ENCODE measurements around the gene DHX29.
"Not testable (repeated sequence)": the region's sequence is repeated elsewhere in the genome, so short reads cannot be mapped to it uniquely, and the experiment has no call there.

Gene DHX29

DNA sequence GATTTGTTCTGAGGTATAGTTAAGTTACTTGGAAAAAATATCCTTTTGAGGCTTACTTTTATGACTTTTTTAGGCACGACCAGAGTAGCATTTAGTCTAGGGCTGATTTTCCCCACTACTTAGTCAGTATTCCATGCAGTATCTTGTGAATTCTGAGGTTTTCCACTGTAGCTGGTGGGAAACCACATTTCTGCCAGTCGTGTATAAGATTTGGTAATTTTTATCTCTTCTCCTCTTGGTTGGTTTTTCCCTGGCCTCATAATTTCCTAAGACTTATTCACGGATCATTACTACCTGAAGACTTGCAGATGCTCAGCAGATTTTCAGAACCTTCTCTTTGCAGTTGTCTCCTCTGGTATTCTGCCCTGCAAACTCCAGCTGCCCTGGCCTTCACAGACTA is 23.8 kb upstream of the DHX29 start:
- Histone ChIP-seq H3K27me3 (ENCODE audit: control insufficient read depth, insufficient read depth, low read length) (no peaks in the 10 kb centered on the region), H3K4me3 (ENCODE audit: low read length) (no peak overlapping the region), H3K36me3 (ENCODE audit: control insufficient read depth, insufficient read depth, low read length) (peaks cover 2% of the 10 kb centered on the region), H3K4me1 (ENCODE audit: control insufficient read depth, insufficient read depth, low read length) (no peaks in the 10 kb centered on the region), H3K9ac (ENCODE audit: low read length) (no peak overlapping the region), H3K27ac (ENCODE audit: low read depth, low read length) (no peak overlapping the region)

DNA sequence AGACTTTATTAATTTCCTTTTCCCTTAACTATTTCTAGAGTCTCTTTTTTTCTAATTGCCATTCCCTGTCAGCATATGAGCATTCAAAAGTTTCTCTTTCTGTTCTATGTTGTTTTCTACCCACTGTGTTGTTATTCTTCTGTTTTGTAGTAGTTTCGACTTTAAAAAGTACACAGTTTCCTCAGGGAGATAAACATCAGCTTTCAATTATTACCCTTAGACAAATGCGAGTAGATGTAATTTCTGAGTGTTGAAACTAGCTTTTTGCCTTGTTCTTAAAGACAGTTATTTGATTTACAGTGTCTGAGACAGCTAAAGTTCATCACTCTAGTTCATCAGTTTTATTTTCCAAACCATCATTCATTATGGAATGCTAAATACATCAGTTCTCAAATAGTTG is 19.8 kb upstream of the DHX29 start:
- H3K9ac ChIP-seq (ENCODE audit: low read length): no peak overlapping the region
- no peaks in the 10 kb centered on the region for H3K27me3 ChIP-seq (ENCODE audit: control insufficient read depth, insufficient read depth, low read length)
- H3K4me1 ChIP-seq (ENCODE audit: control insufficient read depth, insufficient read depth, low read length): no peaks in the 10 kb centered on the region
- no peak overlapping the region for H3K27ac ChIP-seq (ENCODE audit: low read depth, low read length)
- no peak overlapping the region for H3K4me3 ChIP-seq (ENCODE audit: low read length)
- H3K36me3 ChIP-seq (ENCODE audit: control insufficient read depth, insufficient read depth, low read length): peaks cover 2% of the 10 kb centered on the region

DNA sequence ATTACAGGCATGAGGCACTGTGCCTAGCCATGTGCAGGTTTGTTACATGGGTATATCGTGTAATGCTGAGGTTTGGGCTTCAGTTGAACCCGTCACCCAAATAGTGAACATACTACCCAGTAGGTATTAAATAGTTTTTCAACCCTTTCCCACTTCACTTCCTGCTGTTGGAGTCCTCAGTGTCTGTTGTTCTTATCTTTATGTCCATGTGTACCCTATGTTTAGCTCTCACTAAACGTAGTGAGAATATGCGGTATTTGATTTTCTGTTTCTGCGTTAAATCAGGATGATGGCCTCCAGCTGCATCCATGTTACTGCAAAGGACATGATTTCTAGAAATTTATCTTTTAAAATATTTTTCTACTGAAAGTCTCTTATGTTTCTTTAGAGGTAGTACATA is 18.1 kb upstream of the DHX29 start:
- Histone ChIP-seq H3K27ac (ENCODE audit: low read depth, low read length) (no peak overlapping the region), H3K36me3 (ENCODE audit: control insufficient read depth, insufficient read depth, low read length) (peaks cover 2% of the 10 kb centered on the region), H3K27me3 (ENCODE audit: control insufficient read depth, insufficient read depth, low read length) (no peaks in the 10 kb centered on the region), H3K4me1 (ENCODE audit: control insufficient read depth, insufficient read depth, low read length) (no peaks in the 10 kb centered on the region), H3K4me3 (ENCODE audit: low read length) (no peak overlapping the region), H3K9ac (ENCODE audit: low read length) (no peak overlapping the region)

DNA sequence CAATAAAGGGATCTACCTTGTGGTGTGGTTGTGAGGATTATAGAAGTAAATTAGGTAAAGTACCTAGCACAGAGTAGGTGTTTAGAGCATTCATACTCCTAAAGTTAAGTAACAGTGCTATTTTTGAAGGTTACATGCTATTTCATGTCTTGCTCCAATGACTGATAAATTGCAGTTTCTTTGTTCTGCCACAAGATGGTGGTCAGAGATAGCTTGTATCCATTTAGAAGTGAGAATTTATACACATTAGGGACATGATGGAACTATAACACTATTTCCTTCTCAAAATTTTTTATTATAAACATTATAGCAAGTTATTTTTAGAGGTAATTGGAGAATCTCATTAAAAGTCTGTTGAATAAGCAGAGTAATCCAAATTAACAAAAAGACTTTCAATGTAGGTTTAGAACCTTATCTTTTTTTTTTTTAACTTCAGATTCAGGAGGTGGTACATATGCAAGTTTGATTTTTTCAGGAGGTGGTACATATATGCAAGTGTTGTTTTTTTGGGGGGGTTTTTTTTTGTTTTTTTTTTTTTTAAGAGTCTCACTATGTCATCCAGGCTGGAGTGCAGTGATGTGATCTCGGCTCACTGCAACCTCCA is 17.4 kb upstream of the DHX29 start:
- Histone ChIP-seq H3K4me1 (ENCODE audit: control insufficient read depth, insufficient read depth, low read length) (peaks cover under 1% of the 10 kb centered on the region), H3K27ac (ENCODE audit: low read depth, low read length) (no peak overlapping the region), H3K36me3 (ENCODE audit: control insufficient read depth, insufficient read depth, low read length) (peaks cover 2% of the 10 kb centered on the region), H3K4me3 (ENCODE audit: low read length) (no peak overlapping the region), H3K27me3 (ENCODE audit: control insufficient read depth, insufficient read depth, low read length) (no peaks in the 10 kb centered on the region), H3K9ac (ENCODE audit: low read length) (no peak overlapping the region)

DNA sequence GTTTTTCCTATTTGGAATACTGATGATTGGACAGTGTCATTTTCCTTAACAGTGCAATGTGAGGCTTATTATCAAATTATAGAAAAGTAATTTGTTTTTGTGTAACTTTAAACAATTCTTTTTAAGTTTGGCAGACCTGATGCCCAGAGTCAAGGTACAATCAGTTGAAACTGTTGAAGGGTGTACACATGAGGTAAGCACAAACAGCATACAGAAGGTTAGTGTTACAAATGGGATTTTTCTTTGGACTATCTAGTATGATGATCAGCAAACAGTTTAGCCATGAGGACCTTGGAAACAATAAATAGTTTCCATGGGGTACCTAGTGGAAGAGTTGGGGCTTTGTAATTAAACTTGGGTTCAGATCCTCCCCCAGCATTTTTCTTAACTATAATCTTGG is 16.5 kb upstream of the DHX29 start:
- Histone ChIP-seq H3K27ac (ENCODE audit: low read depth, low read length) (no peak overlapping the region), H3K9ac (ENCODE audit: low read length) (no peak overlapping the region), H3K4me1 (ENCODE audit: control insufficient read depth, insufficient read depth, low read length) (peaks cover 2% of the 10 kb centered on the region), H3K4me3 (ENCODE audit: low read length) (no peak overlapping the region), H3K27me3 (ENCODE audit: control insufficient read depth, insufficient read depth, low read length) (no peaks in the 10 kb centered on the region), H3K36me3 (ENCODE audit: control insufficient read depth, insufficient read depth, low read length) (peaks cover 2% of the 10 kb centered on the region)

DNA sequence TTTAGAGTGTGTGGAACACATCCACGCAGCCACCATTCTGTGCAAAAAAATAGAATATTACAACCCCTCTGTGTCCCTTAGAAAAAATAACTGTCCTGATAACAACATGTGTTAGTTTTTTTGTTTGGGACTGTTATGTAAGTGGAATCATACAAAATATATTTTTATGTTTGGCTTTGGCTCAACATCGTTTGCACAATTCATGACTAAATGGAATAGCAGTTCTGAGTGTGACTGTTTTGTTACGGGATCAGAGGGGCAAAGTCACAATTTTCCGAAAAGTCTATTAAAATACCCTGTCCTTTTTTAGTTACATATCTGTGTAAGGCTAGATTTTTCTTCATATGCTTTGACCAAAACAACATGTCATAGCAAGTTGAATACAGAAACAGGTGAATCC is 13.1 kb upstream of the DHX29 start:
- no peaks in the 10 kb centered on the region for H3K27me3 ChIP-seq (ENCODE audit: control insufficient read depth, insufficient read depth, low read length)
- peaks cover 2% of the 10 kb centered on the region for H3K4me1 ChIP-seq (ENCODE audit: control insufficient read depth, insufficient read depth, low read length)
- no peak overlapping the region for H3K4me3 ChIP-seq (ENCODE audit: low read length)
- H3K36me3 ChIP-seq (ENCODE audit: control insufficient read depth, insufficient read depth, low read length): peaks cover 3% of the 10 kb centered on the region
- H3K27ac ChIP-seq (ENCODE audit: low read depth, low read length): no peak overlapping the region
- no peak overlapping the region for H3K9ac ChIP-seq (ENCODE audit: low read length)

DNA sequence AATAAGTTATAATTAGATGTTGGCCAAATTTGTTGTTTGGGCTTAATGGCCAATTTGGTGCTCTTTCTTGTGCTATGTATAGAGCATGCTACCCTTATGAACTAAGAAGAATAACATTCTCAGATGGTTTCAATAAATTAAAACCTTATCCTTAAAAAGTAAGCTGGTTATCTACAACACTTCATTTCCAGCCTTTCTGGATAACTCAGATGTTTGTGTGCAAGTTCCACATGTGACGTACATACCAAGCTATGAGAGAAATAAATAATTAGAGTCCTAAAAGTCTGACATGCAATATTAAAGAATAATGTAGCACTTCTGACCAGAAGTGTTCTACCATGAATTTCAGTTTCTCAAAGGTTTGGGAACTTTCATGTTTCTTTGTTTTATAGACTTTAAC is 12.0 kb upstream of the DHX29 start:
- H3K9ac ChIP-seq (ENCODE audit: low read length): no peak overlapping the region
- peaks cover 2% of the 10 kb centered on the region for H3K4me1 ChIP-seq (ENCODE audit: control insufficient read depth, insufficient read depth, low read length)
- H3K4me3 ChIP-seq (ENCODE audit: low read length): no peak overlapping the region
- H3K27ac ChIP-seq (ENCODE audit: low read depth, low read length): no peak overlapping the region
- H3K36me3 ChIP-seq (ENCODE audit: control insufficient read depth, insufficient read depth, low read length): peaks cover 3% of the 10 kb centered on the region
- no peaks in the 10 kb centered on the region for H3K27me3 ChIP-seq (ENCODE audit: control insufficient read depth, insufficient read depth, low read length)

DNA sequence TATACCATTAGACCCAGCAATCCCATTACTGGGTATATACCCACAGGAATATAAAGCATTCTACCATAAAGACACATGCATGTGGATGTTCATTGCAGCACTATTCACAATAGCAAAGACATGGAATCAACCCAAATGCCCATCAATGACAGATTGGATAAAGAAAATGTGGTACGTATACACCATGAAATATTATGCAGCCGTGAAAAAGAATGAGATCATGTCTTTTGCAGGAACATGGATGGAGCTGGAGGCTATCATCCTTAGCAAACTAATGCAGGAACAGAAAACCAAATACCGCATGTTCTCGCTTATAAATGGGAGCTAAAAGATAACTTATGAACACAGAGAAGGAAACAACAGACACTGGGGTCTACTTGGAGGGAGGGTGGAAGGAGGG is 10.7 kb upstream of the DHX29 start:
- H3K4me3 ChIP-seq (ENCODE audit: low read length); H3K9ac ChIP-seq (ENCODE audit: low read length); H3K27me3 ChIP-seq (ENCODE audit: control insufficient read depth, insufficient read depth, low read length); H3K27ac ChIP-seq (ENCODE audit: low read depth, low read length); H3K36me3 ChIP-seq (ENCODE audit: control insufficient read depth, insufficient read depth, low read length); H3K4me1 ChIP-seq (ENCODE audit: control insufficient read depth, insufficient read depth, low read length): not testable (repeated sequence)

DNA sequence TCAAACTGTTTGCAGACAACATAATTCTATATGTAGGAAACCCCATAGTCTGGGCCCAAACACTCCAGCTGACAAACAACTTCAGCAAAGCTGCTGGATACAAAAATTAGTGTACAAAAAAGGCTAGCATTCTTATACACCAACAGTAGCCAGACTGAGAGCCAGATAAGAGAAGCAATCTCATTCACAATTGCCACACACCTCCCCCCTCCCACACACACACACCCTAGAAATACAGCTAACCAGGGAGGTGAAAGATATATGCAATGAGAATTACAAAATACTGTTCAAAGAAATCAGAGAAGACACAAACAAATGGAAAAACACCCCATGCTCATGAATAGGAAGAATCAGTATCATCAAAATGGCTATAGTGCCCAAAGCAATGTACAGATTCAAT is 9.3 kb upstream of the DHX29 start:
- Histone ChIP-seq H3K4me3 (ENCODE audit: low read length) (no peak overlapping the region), H3K36me3 (ENCODE audit: control insufficient read depth, insufficient read depth, low read length) (peaks cover 3% of the 10 kb centered on the region), H3K9ac (ENCODE audit: low read length) (no peak overlapping the region), H3K4me1 (ENCODE audit: control insufficient read depth, insufficient read depth, low read length) (peaks cover 2% of the 10 kb centered on the region), H3K27ac (ENCODE audit: low read depth, low read length) (no peak overlapping the region), H3K27me3 (ENCODE audit: control insufficient read depth, insufficient read depth, low read length) (no peaks in the 10 kb centered on the region)

DNA sequence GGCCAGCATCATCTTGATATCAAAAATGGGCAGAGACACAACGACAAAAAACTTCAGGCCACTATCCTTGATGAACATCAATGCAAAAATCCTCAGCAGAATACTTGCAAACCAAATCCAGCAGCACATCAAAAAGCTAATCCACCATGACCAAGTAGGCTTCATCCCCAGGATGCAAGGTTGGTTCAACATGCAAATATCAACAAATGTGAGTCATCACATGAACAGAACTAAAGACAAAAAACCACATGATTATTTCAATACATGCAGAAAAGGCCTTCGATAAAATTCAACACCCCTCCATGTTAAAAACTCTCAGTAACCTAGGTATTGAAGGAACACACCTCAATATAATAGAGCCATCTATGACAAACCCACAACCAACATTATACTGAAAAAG is 8.8 kb upstream of the DHX29 start:
- peaks cover 2% of the 10 kb centered on the region for H3K4me1 ChIP-seq (ENCODE audit: control insufficient read depth, insufficient read depth, low read length)
- H3K9ac ChIP-seq (ENCODE audit: low read length): no peak overlapping the region
- no peak overlapping the region for H3K27ac ChIP-seq (ENCODE audit: low read depth, low read length)
- H3K4me3 ChIP-seq (ENCODE audit: low read length): no peak overlapping the region
- H3K27me3 ChIP-seq (ENCODE audit: control insufficient read depth, insufficient read depth, low read length): no peaks in the 10 kb centered on the region
- H3K36me3 ChIP-seq (ENCODE audit: control insufficient read depth, insufficient read depth, low read length): peaks cover 3% of the 10 kb centered on the region

DNA sequence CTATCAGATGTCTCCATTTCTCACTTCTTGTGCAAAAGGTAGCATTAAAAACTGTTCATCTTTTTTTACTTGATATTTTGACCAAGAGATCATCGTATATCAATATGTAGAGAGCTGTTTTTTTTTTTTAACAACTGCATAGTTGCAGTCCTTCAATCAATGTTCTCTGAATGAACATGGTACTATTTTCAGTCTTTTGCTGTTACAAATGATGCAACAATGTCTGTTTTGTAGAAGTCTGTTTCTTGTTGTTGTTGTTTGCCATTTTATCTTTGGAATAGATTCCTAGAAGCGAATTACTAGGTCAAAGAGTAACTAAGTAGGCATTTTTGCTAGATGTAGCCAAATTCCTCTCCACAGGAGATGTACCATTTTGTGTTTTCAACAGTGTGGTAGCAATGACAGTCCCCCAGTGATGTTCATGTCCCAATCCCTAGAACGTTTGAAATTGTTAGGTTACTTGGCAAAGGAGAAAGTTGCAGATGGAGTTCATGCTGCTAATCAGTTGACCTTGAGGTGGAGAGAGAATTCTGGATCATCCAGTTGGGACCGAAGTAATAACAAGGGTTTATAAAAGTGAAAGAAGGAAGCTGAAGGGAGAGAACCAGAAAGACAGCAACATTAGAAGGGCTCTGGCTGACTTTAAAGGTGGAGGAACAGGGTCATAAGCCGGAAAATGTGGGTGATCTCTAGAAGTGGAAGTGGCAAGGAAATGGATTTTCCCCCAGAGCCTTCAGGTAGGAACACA is 6.5 kb upstream of the DHX29 start:
- Histone ChIP-seq H3K9ac (ENCODE audit: low read length) (no peak overlapping the region), H3K4me1 (ENCODE audit: control insufficient read depth, insufficient read depth, low read length) (peaks cover 5% of the 10 kb centered on the region), H3K4me3 (ENCODE audit: low read length) (no peak overlapping the region), H3K27ac (ENCODE audit: low read depth, low read length) (no peak overlapping the region), H3K36me3 (ENCODE audit: control insufficient read depth, insufficient read depth, low read length) (peaks cover 3% of the 10 kb centered on the region), H3K27me3 (ENCODE audit: control insufficient read depth, insufficient read depth, low read length) (no peaks in the 10 kb centered on the region)

DNA sequence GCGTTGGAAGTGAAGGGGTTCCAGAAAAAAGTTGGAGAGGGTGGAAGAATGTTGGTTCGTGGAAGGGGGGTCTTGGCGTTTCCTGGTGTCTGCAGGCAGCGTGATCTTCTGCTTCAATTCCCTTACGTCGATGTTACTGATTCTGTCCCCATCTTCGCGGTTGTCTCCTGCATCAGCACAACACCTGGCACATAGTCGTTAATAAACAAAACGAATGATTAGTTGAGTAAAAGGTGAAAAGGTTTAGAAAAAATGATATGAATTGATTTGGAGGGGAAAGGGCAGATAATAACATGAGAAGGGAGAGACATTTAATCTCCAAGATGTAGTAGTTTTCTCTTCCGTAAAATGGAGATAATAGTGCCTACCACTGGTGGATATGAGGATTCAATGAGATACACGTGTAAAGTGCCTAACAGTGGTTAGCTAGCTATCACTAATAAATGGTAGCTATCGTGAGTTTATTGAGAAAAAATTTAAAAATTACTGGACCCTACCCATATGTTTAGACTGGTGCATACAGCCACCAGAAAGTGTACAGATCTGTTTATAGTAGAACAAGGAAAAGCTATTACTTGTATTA is 851 bp upstream of the DHX29 start:
- peaks cover 22% of the 10 kb centered on the region for H3K4me1 ChIP-seq (ENCODE audit: control insufficient read depth, insufficient read depth, low read length)
- peak overlapping the region; percentile 77 for H3K4me3 ChIP-seq (ENCODE audit: low read length)
- no peaks in the 10 kb centered on the region for H3K27me3 ChIP-seq (ENCODE audit: control insufficient read depth, insufficient read depth, low read length)
- peak overlapping the region; percentile 90 for H3K27ac ChIP-seq (ENCODE audit: low read depth, low read length)
- peak overlapping the region; percentile 58 for H3K9ac ChIP-seq (ENCODE audit: low read length)
- no peaks in the 10 kb centered on the region for H3K36me3 ChIP-seq (ENCODE audit: control insufficient read depth, insufficient read depth, low read length)
